HepG2 (cell line): Measurements from ENCODE around the gene CAST.

Experiments
- CREB1 ChIP-seq, 2 experiments: fragments of 450-650 bp in 1 of 2; IDR thresholded peaks; 2 replicates each; pipeline ENCODE4 v1.6.1; 2016 to 2017; ENCODE audit warnings: control low read depth in 1 of 2, mild to moderate bottlenecking in 1 of 2, missing compliant biosample characterization in 1 of 2, missing genetic modification characterization in 1 of 2
- EED ChIP-seq: sonication (generic); formaldehyde crosslinking; IDR thresholded peaks from 2 replicates; pipeline ENCODE4 v1.5.0; 2020; ENCODE audit warnings: mild to moderate bottlenecking, missing genetic modification reagents
- PCBP1 ChIP-seq: fragments of 200-400 bp; formaldehyde crosslinking; IDR thresholded peaks from 2 replicates; pipeline ENCODE4 v1.6.1; 2017; ENCODE audit warnings: mild to moderate bottlenecking, low read depth, low read length, borderline replicate concordance
- TF ChIP-seq, protein P1 (sequence below): sonication (generic); formaldehyde crosslinking; IDR thresholded peaks from 2 replicates; pipeline ENCODE4 v1.5.0; 2020; ENCODE audit warnings: mild to moderate bottlenecking, missing genetic modification reagents, moderate library complexity
- TF ChIP-seq, protein P2 (sequence below): sonication (generic); formaldehyde crosslinking; IDR thresholded peaks from 2 replicates; pipeline ENCODE4 v1.4.0; 2020; ENCODE audit warnings: missing genetic modification reagents

DNA sequence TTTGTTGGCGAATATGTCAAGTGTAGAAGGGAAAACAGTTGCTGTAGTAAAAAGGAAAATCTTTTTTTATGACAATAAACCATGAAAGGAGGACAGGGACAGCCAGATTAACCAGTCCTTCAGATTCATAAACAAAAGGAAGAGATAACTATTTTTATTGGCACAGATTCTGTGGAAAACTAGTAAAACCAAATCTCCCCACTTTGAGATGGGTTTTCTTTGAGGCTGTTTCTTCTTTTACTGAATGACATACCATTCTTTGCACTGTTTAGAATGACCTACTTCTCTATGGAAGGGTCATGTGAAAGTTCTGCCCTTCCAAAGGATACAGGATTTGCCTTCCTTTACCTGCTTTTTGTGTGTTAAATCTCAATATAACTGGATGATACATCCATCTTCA is 13.7 kb downstream of the CAST start:
- TF ChIP-seq CREB1 (IDR thresholded peaks at IDR 0.05) (no peak), CREB1 (CRISPR knock-in tag; IDR thresholded peaks at IDR 0.05) (no peak), EED (CRISPR knock-in tag) (no peak), PCBP1 (no peak)
- TF ChIP-seq, protein P1, sequence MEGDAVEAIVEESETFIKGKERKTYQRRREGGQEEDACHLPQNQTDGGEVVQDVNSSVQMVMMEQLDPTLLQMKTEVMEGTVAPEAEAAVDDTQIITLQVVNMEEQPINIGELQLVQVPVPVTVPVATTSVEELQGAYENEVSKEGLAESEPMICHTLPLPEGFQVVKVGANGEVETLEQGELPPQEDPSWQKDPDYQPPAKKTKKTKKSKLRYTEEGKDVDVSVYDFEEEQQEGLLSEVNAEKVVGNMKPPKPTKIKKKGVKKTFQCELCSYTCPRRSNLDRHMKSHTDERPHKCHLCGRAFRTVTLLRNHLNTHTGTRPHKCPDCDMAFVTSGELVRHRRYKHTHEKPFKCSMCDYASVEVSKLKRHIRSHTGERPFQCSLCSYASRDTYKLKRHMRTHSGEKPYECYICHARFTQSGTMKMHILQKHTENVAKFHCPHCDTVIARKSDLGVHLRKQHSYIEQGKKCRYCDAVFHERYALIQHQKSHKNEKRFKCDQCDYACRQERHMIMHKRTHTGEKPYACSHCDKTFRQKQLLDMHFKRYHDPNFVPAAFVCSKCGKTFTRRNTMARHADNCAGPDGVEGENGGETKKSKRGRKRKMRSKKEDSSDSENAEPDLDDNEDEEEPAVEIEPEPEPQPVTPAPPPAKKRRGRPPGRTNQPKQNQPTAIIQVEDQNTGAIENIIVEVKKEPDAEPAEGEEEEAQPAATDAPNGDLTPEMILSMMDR (CRISPR knock-in tag) = no peak
- TF ChIP-seq, protein P2, sequence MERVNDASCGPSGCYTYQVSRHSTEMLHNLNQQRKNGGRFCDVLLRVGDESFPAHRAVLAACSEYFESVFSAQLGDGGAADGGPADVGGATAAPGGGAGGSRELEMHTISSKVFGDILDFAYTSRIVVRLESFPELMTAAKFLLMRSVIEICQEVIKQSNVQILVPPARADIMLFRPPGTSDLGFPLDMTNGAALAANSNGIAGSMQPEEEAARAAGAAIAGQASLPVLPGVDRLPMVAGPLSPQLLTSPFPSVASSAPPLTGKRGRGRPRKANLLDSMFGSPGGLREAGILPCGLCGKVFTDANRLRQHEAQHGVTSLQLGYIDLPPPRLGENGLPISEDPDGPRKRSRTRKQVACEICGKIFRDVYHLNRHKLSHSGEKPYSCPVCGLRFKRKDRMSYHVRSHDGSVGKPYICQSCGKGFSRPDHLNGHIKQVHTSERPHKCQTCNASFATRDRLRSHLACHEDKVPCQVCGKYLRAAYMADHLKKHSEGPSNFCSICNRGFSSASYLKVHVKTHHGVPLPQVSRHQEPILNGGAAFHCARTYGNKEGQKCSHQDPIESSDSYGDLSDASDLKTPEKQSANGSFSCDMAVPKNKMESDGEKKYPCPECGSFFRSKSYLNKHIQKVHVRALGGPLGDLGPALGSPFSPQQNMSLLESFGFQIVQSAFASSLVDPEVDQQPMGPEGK (CRISPR knock-in tag) = no peak
